GM12892 (cell line): ENCODE measurements around the gene TSKU.

Source experiments
- POLR2A ChIP-seq: IDR thresholded peaks from 2 replicates; pipeline ENCODE4 v1.6.1; 2011; ENCODE audit warnings: low read depth, low read length, control low read depth
- POLR2AphosphoS5 ChIP-seq: IDR thresholded peaks from 2 replicates; pipeline ENCODE4 v1.6.1; 2011; ENCODE audit warnings: low read depth, low read length, control low read depth
- TAF1 ChIP-seq: IDR thresholded peaks from 2 replicates; pipeline ENCODE4 v1.6.1; 2011; ENCODE audit warnings: low read depth, mild to moderate bottlenecking, control low read depth, low read length, borderline replicate concordance

GRCh38 chr11:76835036-76835435 is 51.9 kb downstream of the TSKU start:
- no peak for TF ChIP-seq POLR2A
- no peak for TF ChIP-seq POLR2AphosphoS5
- no peak for TF ChIP-seq TAF1
